Transverse colon (tissue), 4 donors: Measurements from ENCODE around the gene DOCK9. TPM values are rescaled to one million over a fixed set of nuclear protein-coding genes. Genes with fewer than 3 reads are reported as not detected.

ENCODE experiments used
- DNase-seq: peaks from one replicate; pipeline ENCODE4 v3.0.0-alpha.2; 2019
- H3K27ac ChIP-seq, 4 donors: fragments of 200-600 bp; sonication (generic); 2 replicates each; pipeline ENCODE4 v1.5.1; 2016 to 2018; ENCODE audit warnings: inconsistent platforms in 4 of 4
- H3K27me3 ChIP-seq: fragments of 200-600 bp; sonication (generic); 2 replicates; pipeline ENCODE4 v1.5.1; 2017; ENCODE audit warnings: inconsistent platforms
- H3K36me3 ChIP-seq, 4 donors: fragments of 200-600 bp; sonication (generic); 2 replicates each; pipeline ENCODE4 v1.5.1; 2017 to 2019; ENCODE audit warnings: inconsistent platforms in 4 of 4
- H3K4me1 ChIP-seq, 4 donors: fragments of 200-600 bp; sonication (generic); 2 replicates each; pipeline ENCODE4 v1.5.1; 2017 to 2020; ENCODE audit warnings: inconsistent platforms in 4 of 4
- H3K4me3 ChIP-seq, 4 donors: fragments of 200-600 bp; sonication (generic); 1 replicate in 1 of 4; 2 replicates in 3 of 4; pipeline versions ENCODE4 v1.5.1 to v1.6.1; 2017 to 2019; ENCODE audit warnings: inconsistent platforms in 4 of 4
- H3K9me3 ChIP-seq, 2 donors: fragments of 200-600 bp; sonication (generic); 2 replicates each; pipeline ENCODE4 v1.5.1; 2017 to 2019; ENCODE audit warnings: inconsistent platforms in 2 of 2
- CTCF ChIP-seq, 5 experiments: fragments of 200-600 bp in 3 of 5; fragments of 450-650 bp in 2 of 5; sonication (generic) in 3 of 5; IDR thresholded peaks; 1 replicate in 2 of 5; 2 replicates in 3 of 5; pipeline ENCODE4 v1.5.1; 2016 to 2017; ENCODE audit warnings: antibody characterized with exemption in 5 of 5, inconsistent platforms in 3 of 5, mild to moderate bottlenecking in 2 of 5, moderate library complexity in 1 of 5
- EP300 ChIP-seq: sonication (generic); formaldehyde crosslinking; IDR thresholded peaks from one replicate; pipeline ENCODE4 v1.6.1; 2017; ENCODE audit warnings: antibody characterized with exemption, low read depth
- POLR2A ChIP-seq: fragments of 450-650 bp; IDR thresholded peaks from one replicate; pipeline ENCODE4 v1.6.1; 2016; ENCODE audit warnings: antibody characterized with exemption, mild to moderate bottlenecking, moderate library complexity
- POLR2AphosphoS5 ChIP-seq, 3 donors: sonication (generic); formaldehyde crosslinking; IDR thresholded peaks; one replicate each; pipeline ENCODE4 v1.6.1; 2016; ENCODE audit warnings: antibody characterized with exemption in 3 of 3
- WGBS, 2 donors: methylation state at CpG; one replicate each; pipeline ENCODE4 v1.1.5; 2018; ENCODE audit warnings: low coverage in 1 of 2; 5-methylcytosine and 5-hydroxymethylcytosine counted together
- in situ Hi-C, 4 donors: fragments of 200-750 bp; cut with MboI; loops; one replicate each; pipeline versions ENCODE4 v1.15.0 to v1.15.1; 2017; ENCODE audit warnings: low sequenced_read_pairs in 3 of 4, low pct_ligation_motif_present in 1 of 4, low pct_unique_long_range_greater_than_20kb in 1 of 4
- intact Hi-C: fragments of 100-400 bp; cut with DNase I; formaldehyde crosslinking; loops from one replicate; pipeline ENCODE4 v1.15.1; 2023; ENCODE audit warnings: low total_unique reads
- total RNA-seq, 4 donors: library from RNA; depleted of rRNA; stranded (reverse); fragments of >200 nt; gene quantifications; one replicate each; pipeline ENCODE4 v1.1.0, GENCODE V29; 2016

Gene DOCK9
- total RNA-seq, 4 donors from 2014 or later: 44.5 to 120 (median 71.4) TPM

DNA sequence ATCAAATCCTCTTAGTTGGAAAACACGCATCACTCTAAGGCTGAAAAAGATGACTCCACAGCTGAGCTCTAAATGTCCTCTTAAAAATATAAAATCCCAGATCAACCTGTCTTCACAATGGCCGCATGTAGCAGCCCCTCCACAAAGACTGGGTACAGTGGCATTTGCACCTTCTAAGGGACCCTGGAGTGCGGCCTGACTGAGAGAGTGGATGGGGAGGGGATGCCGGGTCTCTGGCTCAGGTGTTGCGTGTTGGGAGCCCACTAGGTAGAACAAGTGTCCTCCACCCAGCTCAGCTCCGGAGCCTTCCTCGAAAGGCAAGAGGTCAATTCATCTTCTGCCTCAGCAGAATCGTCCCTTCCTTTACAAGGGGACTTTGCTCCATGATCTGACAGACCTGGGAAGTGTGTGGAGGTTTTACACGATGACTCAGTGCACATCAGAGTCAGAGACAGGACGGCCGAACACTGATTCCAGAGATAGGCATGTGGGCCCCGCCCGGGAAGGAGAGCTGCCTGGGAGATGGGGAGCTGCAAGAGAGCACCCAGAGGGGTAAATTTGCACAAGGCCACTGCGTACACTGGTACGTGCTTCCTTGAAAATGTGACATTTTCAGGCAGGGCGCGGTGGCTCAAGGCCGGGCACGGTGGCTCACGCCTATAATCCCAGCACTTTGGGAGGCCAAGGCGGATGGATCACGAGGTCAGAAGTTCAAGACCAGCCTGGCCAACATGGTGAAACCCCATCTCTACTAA, 201.8 kb downstream of the DOCK9 start:
- peak; percentile 82 for DNase-seq
- intact Hi-C loops (no loop called here), in situ Hi-C loops (no loop called here)
- no peaks in the 10 kb centered on the region for H3K9me3 ChIP-seq
- H3K4me3 ChIP-seq: no peak overlapping the region
- no peaks in the 10 kb centered on the region for H3K4me1 ChIP-seq
- TF ChIP-seq EP300 (no peak), POLR2A (no peak), CTCF (IDR thresholded peaks at IDR 0.05) (no peak), POLR2AphosphoS5 (IDR thresholded peaks at IDR 0.05) (peak in 2 of 3 donors; percentile 43 to 44)
- WGBS, 2 donors: 52 to 72% methylated on average over 2 to 22 of the region's 22 CpGs
- H3K27ac ChIP-seq: no peak overlapping the region
- H3K27me3 ChIP-seq: no peaks in the 10 kb centered on the region
- no peaks in the 10 kb centered on the region for H3K36me3 ChIP-seq

GRCh38 chr13:98775386-98775785, 202.5 kb downstream of the DOCK9 start:
- Histone ChIP-seq H3K27me3 (no peaks in the 10 kb centered on the region), H3K36me3 (no peaks in the 10 kb centered on the region), H3K4me3 (no peak overlapping the region), H3K9me3 (no peaks in the 10 kb centered on the region), H3K4me1 (no peaks in the 10 kb centered on the region), H3K27ac (no peak overlapping the region)
- intact Hi-C loops: no loop called here
- 83% methylated on average over 9 of the region's 15 CpGs; no CpG with 5 or more reads in 1 of the 2 donors for WGBS, 2 donors
- no peak for DNase-seq
- no peak for TF ChIP-seq CTCF (IDR thresholded peaks at IDR 0.05)
- TF ChIP-seq EP300: no peak
- in situ Hi-C loops: no loop called here

DNA sequence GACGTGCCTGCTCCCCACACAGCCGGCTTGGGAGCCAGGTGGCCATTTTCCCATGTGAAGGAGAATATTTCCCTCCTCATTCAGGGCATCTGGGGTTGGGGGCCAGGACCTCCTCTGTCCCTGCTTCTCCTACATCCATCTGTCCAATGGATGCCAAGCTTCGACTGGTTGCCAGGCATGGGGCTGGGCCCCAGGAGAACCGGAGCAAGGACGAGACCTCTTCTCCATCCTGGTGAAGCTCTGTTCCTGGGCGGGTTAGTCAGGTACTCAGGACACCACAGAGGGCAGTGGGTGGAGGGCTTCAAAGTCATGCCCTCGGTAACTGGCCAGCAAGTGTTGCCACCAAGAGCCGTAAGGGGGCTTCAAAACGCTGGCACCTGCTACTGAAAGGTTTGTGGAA, 203.1 kb downstream of the DOCK9 start:
- 90 to 93% methylated on average over 2 to 9 of the region's 9 CpGs for WGBS, 2 donors
- Histone ChIP-seq H3K9me3 (no peaks in the 10 kb centered on the region), H3K4me3 (no peak overlapping the region), H3K27me3 (no peaks in the 10 kb centered on the region), H3K4me1 (no peaks in the 10 kb centered on the region), H3K36me3 (no peaks in the 10 kb centered on the region), H3K27ac (no peak overlapping the region)
- in situ Hi-C loops (no loop called here), intact Hi-C loops (no loop called here)
- no peak for TF ChIP-seq EP300
- TF ChIP-seq POLR2A: no peak
- no peak for TF ChIP-seq POLR2AphosphoS5 (IDR thresholded peaks at IDR 0.05)
- TF ChIP-seq CTCF (IDR thresholded peaks at IDR 0.05): no peak
- no peak for DNase-seq

GRCh38 chr13:98773921-98774320, 203.9 kb downstream of the DOCK9 start:
- no peak overlapping the region for H3K4me3 ChIP-seq
- H3K27ac ChIP-seq: no peak overlapping the region
- WGBS, 2 donors: 95% methylated on average over 20 of the region's 20 CpGs; no CpG with 5 or more reads in 1 of the 2 donors
- no peaks in the 10 kb centered on the region for H3K27me3 ChIP-seq
- no peak for DNase-seq
- intact Hi-C loops: no loop called here
- no peak for TF ChIP-seq EP300
- no peak for TF ChIP-seq POLR2A
- TF ChIP-seq CTCF (IDR thresholded peaks at IDR 0.05): no peak
- TF ChIP-seq POLR2AphosphoS5 (IDR thresholded peaks at IDR 0.05): no peak
- no peaks in the 10 kb centered on the region for H3K9me3 ChIP-seq
- no peaks in the 10 kb centered on the region for H3K4me1 ChIP-seq
- H3K36me3 ChIP-seq: no peaks in the 10 kb centered on the region
- in situ Hi-C loops: no loop called here
